Caki2 (cell line): ENCODE results near the gene INSIG1. TPM values are rescaled to one million over a fixed set of nuclear protein-coding genes. Genes with fewer than 3 reads are reported as not detected.

Source experiments
- DNase-seq: peaks from one replicate; pipeline ENCODE4 v3.0.0-alpha.2; 2015; ENCODE audit warnings: low read depth
- in situ Hi-C: cut with HindIII; loops from 2 replicates; pipeline ENCODE4 v1.10.0; 2016; ENCODE audit warnings: low sequenced_read_pairs, low pct_unique_long_range_greater_than_20kb, mixed read lengths
- total RNA-seq: library from RNA; depleted of rRNA; stranded (reverse); fragments of >200 nt; shearing (Covaris generic); gene quantifications from 2 replicates; pipeline ENCODE4 v1.2.3, GENCODE V29; 2014; ENCODE audit warnings: low replicate concordance

INSIG1 gene
- total RNA-seq, 1 experiment from 2014 or later = 72.9 TPM

- in situ Hi-C loops = no loop called here
- no peak for DNase-seq
Observed at GRCh38 chr7:155295511-155295910, 2.2 kb upstream of the INSIG1 start.

DNA sequence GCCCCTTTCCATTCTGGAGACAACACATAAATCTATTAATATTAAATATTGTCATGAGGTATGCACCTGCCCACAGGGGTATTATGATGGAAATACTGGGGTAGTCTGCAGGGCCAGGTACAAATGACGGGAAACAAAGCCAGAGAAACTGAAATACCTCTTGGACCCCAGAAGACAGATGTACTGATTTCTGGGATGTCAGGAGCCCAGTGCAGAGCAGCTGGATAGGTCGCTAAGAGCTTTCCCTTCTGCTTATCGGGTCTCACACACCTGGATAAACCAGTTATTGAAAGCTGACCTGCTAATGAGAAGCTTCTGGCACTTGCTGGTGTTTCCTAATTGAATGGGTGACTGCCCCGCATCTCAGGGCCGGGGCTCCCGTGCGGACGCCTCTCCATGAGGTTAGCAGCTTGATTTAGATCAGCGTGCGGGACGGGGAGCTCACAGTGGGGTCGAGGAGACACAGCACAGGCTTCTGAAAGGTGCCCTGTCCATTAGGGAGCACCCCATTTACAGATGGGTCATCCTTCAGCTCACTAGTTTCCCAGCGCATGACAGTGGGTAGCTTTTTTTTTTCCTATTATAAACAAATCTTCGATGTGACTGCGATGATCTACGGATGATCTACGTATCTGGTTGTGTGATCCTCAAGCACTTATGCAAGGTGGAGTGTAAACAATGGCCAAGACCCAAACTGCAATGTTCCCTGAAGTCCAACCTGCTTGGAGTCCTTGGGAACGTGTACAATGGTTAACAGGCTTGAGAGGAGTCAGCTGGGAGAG, 1.5 kb upstream of the INSIG1 start:
- no peak for DNase-seq
- in situ Hi-C loops = no loop called here

DNA sequence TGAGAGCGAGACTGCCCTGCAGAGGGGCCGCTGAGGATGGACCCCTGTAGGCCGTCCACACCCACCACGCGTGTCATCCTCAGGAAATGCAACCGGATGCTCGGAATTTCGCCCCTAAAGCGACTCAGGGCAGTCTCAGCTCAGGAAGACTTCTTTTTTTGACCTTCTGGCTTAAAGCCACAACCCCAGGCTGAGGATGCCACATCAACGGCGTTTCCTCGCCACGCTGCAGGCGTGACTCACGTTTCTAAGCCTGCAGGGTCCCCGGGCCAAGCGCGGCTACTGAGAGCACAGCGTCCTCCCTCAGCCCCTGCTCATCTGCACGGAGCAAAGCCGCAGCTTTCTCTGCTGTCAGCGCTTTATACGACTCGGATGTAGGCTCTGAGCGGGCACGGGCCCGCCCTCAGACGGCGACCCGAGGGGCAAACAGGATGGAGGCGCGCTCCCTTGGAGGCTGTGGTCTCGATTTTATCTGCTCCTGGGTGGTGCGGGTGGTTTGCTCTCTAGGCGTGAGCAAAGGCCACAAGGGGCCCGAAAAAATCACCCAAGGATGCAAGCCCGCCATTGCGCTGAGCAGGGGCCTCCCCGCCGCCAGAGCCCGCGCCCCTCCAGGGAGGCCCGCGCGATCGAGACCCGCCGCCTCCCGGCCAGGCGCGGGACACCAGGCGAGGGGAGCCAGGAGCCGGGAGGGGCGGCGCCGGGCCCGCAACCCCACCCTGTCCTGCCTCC, 726 bp upstream of the INSIG1 start:
- no peak for DNase-seq
- in situ Hi-C loops = no loop called here

- in situ Hi-C loops = no loop called here
- DNase-seq = no peak
Observed at GRCh38 chr7:155298288-155298833, 683 bp downstream of the INSIG1 start.

DNA sequence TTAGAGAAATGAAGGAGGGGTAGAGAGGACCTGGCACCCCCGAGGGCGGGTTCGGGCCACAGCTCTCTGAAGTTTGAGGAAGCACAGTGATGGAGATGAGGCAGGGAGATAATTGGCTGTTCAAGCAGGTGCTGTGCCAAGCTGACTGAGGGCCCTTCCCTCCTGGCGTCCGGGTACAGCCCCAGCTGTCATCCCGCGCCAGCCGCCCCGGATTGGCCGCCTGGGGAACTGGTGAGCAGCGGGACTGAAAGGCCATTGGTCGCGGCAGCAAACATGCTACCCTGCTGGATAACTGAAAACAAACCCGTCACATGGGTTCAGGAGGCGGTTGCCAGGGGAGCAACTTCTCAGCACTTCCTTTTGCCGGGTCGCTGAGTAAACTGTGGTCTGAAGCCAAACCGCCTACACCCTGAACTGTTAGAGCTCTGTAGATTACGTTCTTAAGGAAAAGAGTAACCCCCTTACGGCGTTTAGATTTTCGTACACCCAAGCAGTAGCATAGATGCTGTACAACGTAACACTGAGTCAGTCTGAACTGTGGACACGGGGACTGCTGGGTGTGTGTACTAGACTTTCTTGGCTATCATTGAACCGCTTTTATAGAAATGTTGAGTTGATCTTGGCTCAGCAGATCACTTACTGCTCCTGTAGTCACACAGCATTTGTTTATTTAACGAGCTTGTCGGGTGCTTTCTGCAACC, 1.3 kb downstream of the INSIG1 start:
- DNase-seq = peak; percentile 96
- in situ Hi-C loops = no loop called here

DNA sequence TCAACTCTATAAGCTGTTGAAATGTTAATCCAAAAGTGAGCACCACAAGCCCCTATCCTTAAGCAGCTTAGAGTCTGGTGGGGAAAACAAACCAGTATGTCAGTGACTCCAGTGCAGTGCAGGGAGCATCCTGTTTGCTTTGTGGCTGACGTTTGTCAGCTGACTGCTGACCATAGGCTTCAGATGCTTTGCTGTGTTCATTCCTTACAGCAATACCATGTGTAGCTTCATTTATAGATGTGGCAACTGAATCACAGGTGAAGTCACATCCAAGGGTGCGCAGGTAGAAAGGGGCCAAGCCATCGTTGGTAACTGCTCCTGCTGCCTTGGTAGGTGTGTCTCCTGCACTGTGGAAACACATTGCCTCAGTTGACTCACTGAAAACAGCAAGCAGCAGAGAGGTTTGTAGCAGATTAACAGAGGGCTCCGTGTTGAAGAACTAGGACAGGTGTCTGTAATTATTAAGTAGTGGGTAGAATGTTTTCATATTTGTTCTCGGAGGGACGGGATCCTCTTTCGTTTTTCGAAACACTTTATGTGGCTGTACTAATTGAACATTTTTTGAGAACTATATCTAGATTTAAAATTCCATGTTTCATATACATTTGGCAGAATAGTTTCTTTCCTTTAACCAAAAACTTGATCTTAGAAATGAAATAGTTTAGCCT, 2.0 kb downstream of the INSIG1 start:
- peak; percentile 12 for DNase-seq
- in situ Hi-C loops = no loop called here

GRCh38 chr7:155300641-155301452, 3.2 kb downstream of the INSIG1 start:
- in situ Hi-C loops = no loop called here
- no peak for DNase-seq

DNA sequence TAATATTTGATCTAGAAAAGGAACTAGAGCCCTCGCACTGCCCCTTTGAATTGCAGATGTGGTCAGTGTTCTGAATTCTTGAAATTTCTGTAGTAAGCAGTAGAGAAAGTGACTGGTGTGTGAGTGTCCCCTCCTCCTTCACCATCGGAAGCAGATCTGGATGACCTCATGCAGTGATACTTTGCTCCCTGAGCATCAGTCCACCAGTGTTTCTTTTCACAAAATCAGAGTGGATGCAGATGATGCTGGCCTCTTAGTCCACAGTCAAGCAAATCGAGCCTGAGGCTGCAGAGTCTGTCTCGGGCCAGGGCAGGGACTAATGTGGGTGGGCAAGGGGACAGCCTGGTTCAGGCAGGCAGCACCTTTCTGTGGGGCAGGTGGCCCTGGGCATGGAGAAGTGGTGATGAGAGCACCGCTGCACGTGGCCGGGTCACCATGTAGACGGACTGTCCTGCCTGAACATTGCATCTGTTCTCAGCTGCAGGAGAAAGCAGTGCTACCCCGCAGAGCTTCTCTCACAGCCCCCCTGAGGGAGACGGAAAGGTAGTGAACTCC, 5.4 kb downstream of the INSIG1 start:
- in situ Hi-C loops = no loop called here
- no peak for DNase-seq

DNA sequence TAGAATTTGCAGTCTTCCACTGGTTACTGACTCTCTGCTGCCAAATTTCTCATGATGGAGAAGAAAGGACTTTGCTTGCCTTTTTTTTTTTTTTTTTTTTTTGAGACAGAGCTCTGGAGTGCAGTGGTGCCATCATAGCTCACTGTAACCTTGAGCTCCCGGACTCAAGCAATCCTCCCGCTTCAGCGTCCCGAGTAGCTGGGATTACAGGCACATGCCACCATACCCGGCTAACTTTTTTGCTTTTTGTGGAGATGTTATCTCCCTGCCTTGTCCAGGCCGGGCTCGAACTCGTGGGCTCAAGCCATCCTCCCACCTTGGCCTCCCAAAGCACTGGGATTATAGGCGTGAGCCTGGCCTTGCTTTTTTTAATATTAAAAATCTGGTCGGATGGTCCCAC, 6.2 kb downstream of the INSIG1 start:
- no peak for DNase-seq
- in situ Hi-C loops = no loop called here

DNA sequence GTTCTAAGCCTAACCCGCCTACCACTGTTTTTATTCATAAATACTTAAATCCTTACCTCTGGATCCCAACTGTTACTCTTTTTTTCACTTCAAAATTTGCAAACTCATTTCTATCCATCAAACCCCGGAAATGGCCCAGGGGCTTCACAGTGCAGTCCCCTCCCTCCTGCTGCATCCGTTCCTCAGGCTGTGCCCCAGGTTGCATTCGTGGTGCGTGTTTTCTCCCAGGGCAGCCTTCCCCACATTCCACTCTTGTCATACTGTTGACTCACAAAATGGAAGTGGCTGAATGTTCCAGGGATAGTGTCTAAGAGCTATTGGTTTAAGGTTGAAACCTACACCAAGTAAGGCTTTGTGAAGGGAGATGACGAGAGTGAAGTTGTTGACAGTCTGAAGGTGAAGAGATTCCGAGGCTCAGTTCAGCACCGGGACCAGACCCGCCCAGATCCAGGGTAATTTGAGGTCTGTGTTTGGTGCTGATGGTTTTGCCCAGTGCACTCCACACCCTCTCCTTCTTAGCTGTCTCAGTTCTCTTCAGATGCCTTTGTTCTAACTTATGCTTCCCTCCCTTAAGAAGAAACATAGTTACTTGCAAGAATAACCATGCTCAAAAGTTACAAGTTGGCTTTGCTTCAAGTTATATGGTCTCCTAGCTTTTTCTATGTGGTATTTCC, 7.7 kb downstream of the INSIG1 start:
- DNase-seq = no peak
- in situ Hi-C loops = no loop called here

GRCh38 chr7:155306673-155307470, 9.2 kb downstream of the INSIG1 start:
- in situ Hi-C loops = no loop called here
- DNase-seq = no peak

DNA sequence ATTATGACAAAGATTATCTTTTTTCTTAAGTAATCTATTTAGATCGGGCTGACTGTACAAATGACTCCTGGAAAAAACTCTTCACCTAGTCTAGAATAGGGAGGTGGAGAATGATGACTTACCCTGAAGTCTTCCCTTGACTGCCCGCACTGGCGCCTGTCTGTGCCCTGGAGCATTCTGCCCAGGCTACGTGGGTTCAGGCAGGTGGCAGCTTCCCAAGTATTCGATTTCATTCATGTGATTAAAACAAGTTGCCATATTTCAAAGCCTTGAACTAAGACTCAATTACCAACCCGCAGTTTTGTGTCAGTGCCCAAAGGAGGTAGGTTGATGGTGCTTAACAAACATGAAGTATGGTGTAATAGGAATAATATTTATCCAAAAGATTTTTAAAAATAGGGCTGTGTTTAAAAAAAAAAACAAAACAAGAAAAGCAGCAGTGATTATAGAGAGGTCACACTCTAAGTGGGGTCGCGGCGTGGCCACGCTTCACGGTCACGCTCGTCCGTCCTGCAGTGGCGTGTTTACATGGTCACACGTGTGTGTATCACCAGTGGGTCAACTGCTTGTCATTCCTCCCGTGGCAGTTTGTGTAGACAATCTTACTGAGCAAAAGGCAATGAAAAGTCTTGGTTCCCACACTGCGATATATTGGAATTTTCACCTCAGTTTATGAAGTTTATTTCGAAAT, 10.8 kb downstream of the INSIG1 start:
- DNase-seq = no peak
- in situ Hi-C loops = no loop called here

- in situ Hi-C loops = no loop called here
- no peak for DNase-seq
Observed at GRCh38 chr7:155309021-155309338, 11.3 kb downstream of the INSIG1 start.

DNA sequence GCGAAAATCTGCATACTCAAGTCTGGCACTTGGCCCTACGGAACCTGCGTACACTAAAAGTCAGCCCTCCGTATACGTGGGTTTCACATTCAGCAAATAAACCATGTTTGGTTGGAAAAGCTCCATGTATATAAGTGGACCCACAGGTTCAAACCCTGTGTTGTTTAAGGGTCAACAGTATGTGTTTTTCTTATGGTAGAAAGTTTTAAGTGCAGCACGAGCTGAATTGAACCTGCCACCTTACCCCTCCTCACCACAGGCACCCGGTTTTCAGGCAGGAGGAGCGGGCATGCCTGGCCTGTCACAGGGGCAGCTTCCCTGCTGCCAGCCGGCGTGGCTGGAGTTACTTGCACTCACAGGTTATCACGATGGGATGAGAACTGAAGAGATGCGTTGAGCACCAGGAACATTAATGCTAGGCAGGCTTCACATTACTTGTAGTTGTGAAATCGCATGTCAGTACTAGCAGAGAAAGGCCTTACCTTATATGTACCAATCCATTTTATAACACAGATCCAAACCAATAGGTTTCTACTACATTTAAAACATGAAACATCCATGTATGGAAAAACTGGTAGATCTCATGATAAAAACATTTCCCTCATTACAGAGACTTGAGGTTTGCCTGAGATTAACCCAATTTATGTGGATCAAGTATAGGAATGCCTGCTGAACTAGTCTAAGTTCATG, 12.9 kb downstream of the INSIG1 start:
- in situ Hi-C loops = no loop called here
- no peak for DNase-seq

GRCh38 chr7:155311826-155312537, 14.3 kb downstream of the INSIG1 start:
- in situ Hi-C loops = no loop called here

More at GRCh38 chr7:155311826-155312537, 14.3 kb downstream of the INSIG1 start:
- no peak for DNase-seq
